ENCODE data around the gene ANKRD11.

The ANKRD11 gene

GRCh38 chr16:89290887-89291286 is 199.5 kb downstream of the ANKRD11 start:
- Histone ChIP-seq H3K4me1 (ENCODE audit: control insufficient read depth in 1 of 2, insufficient read depth in 2 of 2, low read length in 2 of 2) (peaks cover 0 to 20% of the 10 kb centered on the region in 2 donors), H3K36me3 (ENCODE audit: control insufficient read depth in 1 of 2, insufficient read depth in 2 of 2, low read length in 2 of 2) (peaks cover 30 to 38% of the 10 kb centered on the region in 2 donors), H3K9me3 (ENCODE audit: control insufficient read depth in 1 of 2, low read length in 2 of 2) (no peaks in the 10 kb centered on the region), H3K27ac (ENCODE audit: low read length) (no peak overlapping the region), H3K27me3 (ENCODE audit: low read depth, low read length) (no peaks in the 10 kb centered on the region), H3K4me3 (ENCODE audit: low read depth in 1 of 2, low read length in 2 of 2) (no peak overlapping the region)

- no peak overlapping the region for H3K4me3 ChIP-seq (ENCODE audit: low read depth in 1 of 2, low read length in 2 of 2)
- no peak overlapping the region for H3K27ac ChIP-seq (ENCODE audit: low read length)
Measured at GRCh38 chr16:89290472-89290871, 199.9 kb downstream of the ANKRD11 start.

DNA sequence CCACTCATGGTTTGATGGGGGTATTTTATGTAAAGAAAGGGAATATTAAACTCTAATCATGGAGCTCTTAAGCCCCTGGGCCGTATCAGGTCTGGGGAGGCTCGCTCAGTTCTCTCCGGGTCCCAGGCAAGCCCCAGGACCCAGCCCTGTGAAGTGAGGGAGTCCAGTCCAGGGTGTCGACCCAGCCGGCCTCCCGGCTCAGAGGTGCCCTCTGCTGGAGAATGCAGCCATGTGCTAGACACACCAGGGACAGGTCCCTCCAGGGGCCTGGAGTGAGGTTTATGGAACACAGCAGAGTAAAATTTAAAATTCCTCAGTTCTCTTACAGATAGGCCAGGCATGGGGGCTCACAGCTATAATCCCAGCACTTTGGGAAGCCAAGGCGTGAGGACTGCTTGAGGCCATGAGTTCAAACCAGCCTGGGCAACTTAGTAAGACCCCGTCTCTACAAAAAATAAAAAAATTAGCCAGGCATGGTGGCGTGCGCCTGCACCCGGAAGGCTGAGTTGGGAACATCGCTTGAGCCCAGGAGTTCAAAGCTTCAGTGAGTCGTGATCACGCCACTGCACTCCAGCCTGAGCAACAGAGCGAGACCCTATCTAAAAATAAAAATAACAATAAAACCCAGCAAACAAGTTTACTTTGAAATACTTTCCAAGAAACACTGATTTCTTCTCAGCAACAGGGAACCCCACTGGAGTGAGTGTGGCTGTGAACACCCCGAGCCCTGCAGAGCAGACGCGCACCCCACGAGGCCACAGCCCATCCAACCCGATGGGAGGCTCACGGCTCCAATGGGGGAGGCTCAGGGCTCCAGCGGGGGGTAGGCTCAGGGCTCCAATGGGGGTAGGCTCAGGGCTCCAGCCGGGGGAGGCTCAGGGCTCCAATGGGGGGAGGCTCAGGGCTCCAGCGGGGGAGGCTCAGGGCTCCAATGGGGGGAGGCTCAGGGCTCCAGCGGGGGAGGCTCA is 200.6 kb downstream of the ANKRD11 start:
- H3K9me3 ChIP-seq (ENCODE audit: control insufficient read depth in 1 of 2, low read length in 2 of 2): no peaks in the 10 kb centered on the region
- no peak overlapping the region for H3K27ac ChIP-seq (ENCODE audit: low read length)
- H3K36me3 ChIP-seq (ENCODE audit: control insufficient read depth in 1 of 2, insufficient read depth in 2 of 2, low read length in 2 of 2): peaks cover 41 to 49% of the 10 kb centered on the region in 2 donors
- H3K4me3 ChIP-seq (ENCODE audit: low read depth in 1 of 2, low read length in 2 of 2): no peak overlapping the region
- H3K4me1 ChIP-seq (ENCODE audit: control insufficient read depth in 1 of 2, insufficient read depth in 2 of 2, low read length in 2 of 2): peaks cover 0 to 19% of the 10 kb centered on the region in 2 donors
- H3K27me3 ChIP-seq (ENCODE audit: low read depth, low read length): no peaks in the 10 kb centered on the region

More at GRCh38 chr16:89290472-89290871, 199.9 kb downstream of the ANKRD11 start:
- Histone ChIP-seq H3K4me1 (ENCODE audit: control insufficient read depth in 1 of 2, insufficient read depth in 2 of 2, low read length in 2 of 2) (peaks cover 0 to 20% of the 10 kb centered on the region in 2 donors), H3K27me3 (ENCODE audit: low read depth, low read length) (no peaks in the 10 kb centered on the region), H3K36me3 (ENCODE audit: control insufficient read depth in 1 of 2, insufficient read depth in 2 of 2, low read length in 2 of 2) (peaks cover 34 to 42% of the 10 kb centered on the region in 2 donors), H3K9me3 (ENCODE audit: control insufficient read depth in 1 of 2, low read length in 2 of 2) (no peaks in the 10 kb centered on the region)

- no peaks in the 10 kb centered on the region for H3K9me3 ChIP-seq (ENCODE audit: control insufficient read depth in 1 of 2, low read length in 2 of 2)
- H3K27me3 ChIP-seq (ENCODE audit: low read depth, low read length): no peaks in the 10 kb centered on the region
- H3K27ac ChIP-seq (ENCODE audit: low read length): no peak overlapping the region
- H3K4me1 ChIP-seq (ENCODE audit: control insufficient read depth in 1 of 2, insufficient read depth in 2 of 2, low read length in 2 of 2): peaks cover 0 to 12% of the 10 kb centered on the region in 2 donors
- peaks cover 47 to 56% of the 10 kb centered on the region in 2 donors for H3K36me3 ChIP-seq (ENCODE audit: control insufficient read depth in 1 of 2, insufficient read depth in 2 of 2, low read length in 2 of 2)
- H3K4me3 ChIP-seq (ENCODE audit: low read depth in 1 of 2, low read length in 2 of 2): no peak overlapping the region
Measured at GRCh38 chr16:89288966-89289365, 201.4 kb downstream of the ANKRD11 start.

DNA sequence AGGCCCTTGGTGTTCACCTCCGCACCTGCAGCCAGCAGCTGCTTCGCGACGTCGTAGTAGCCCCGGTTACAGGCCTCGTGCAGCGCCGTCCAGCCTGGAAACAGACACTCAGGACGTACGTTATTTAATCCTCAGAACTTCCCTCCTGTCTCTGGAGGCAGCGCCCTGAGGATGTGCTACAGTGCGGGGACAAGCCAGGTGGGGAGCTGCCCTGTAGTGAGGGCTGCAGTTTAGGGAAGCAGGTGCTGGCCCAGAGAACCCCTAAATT is 201.8 kb downstream of the ANKRD11 start:
- no peak overlapping the region for H3K27ac ChIP-seq (ENCODE audit: low read length)
- H3K36me3 ChIP-seq (ENCODE audit: control insufficient read depth in 1 of 2, insufficient read depth in 2 of 2, low read length in 2 of 2): peaks cover 47 to 60% of the 10 kb centered on the region in 2 donors
- H3K4me1 ChIP-seq (ENCODE audit: control insufficient read depth in 1 of 2, insufficient read depth in 2 of 2, low read length in 2 of 2): peaks cover 0 to 7% of the 10 kb centered on the region in 2 donors
- no peak overlapping the region for H3K4me3 ChIP-seq (ENCODE audit: low read depth in 1 of 2, low read length in 2 of 2)
- H3K27me3 ChIP-seq (ENCODE audit: low read depth, low read length): no peaks in the 10 kb centered on the region
- H3K9me3 ChIP-seq (ENCODE audit: control insufficient read depth in 1 of 2, low read length in 2 of 2): no peaks in the 10 kb centered on the region

GRCh38 chr16:89287777-89288576 is 202.4 kb downstream of the ANKRD11 start:
- peaks cover 0 to 2% of the 10 kb centered on the region in 2 donors for H3K4me1 ChIP-seq (ENCODE audit: control insufficient read depth in 1 of 2, insufficient read depth in 2 of 2, low read length in 2 of 2)
- H3K27ac ChIP-seq (ENCODE audit: low read length): no peak overlapping the region
- H3K4me3 ChIP-seq (ENCODE audit: low read depth in 1 of 2, low read length in 2 of 2): no peak overlapping the region
- peaks cover 50 to 64% of the 10 kb centered on the region in 2 donors for H3K36me3 ChIP-seq (ENCODE audit: control insufficient read depth in 1 of 2, insufficient read depth in 2 of 2, low read length in 2 of 2)
- H3K27me3 ChIP-seq (ENCODE audit: low read depth, low read length): no peaks in the 10 kb centered on the region
- H3K9me3 ChIP-seq (ENCODE audit: control insufficient read depth in 1 of 2, low read length in 2 of 2): no peaks in the 10 kb centered on the region

- H3K4me1 ChIP-seq (ENCODE audit: control insufficient read depth in 1 of 2, insufficient read depth in 2 of 2, low read length in 2 of 2): no peaks in the 10 kb centered on the region
- H3K9me3 ChIP-seq (ENCODE audit: control insufficient read depth in 1 of 2, low read length in 2 of 2): no peaks in the 10 kb centered on the region
- no peak overlapping the region for H3K4me3 ChIP-seq (ENCODE audit: low read depth in 1 of 2, low read length in 2 of 2)
- no peaks in the 10 kb centered on the region for H3K27me3 ChIP-seq (ENCODE audit: low read depth, low read length)
- H3K36me3 ChIP-seq (ENCODE audit: control insufficient read depth in 1 of 2, insufficient read depth in 2 of 2, low read length in 2 of 2): peaks cover 50 to 81% of the 10 kb centered on the region in 2 donors
- H3K27ac ChIP-seq (ENCODE audit: low read length): no peak overlapping the region
Measured at GRCh38 chr16:89286096-89286495, 204.3 kb downstream of the ANKRD11 start.

DNA sequence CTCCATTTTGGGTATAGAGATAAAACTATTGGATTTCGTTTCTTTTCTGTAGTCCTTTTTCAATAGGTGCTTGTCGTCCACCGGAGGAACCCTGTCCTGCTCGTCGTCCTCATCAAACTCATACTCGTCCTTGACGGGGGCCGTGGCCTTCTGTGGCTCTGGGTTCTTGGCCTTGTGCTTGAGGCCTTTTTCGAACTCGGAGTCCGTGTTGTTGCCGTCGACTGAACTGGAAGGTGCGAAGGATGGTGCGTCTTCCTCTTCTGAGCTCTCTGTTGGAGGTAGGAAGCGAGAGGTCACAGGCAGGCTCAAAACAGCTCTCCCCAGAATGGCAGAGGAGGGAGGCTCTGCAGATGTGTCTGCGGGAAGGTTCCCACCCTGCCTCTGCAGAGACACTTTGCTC is 205.0 kb downstream of the ANKRD11 start:
- no peaks in the 10 kb centered on the region for H3K27me3 ChIP-seq (ENCODE audit: low read depth, low read length)
- no peaks in the 10 kb centered on the region for H3K4me1 ChIP-seq (ENCODE audit: control insufficient read depth in 1 of 2, insufficient read depth in 2 of 2, low read length in 2 of 2)
- peaks cover 50 to 83% of the 10 kb centered on the region in 2 donors for H3K36me3 ChIP-seq (ENCODE audit: control insufficient read depth in 1 of 2, insufficient read depth in 2 of 2, low read length in 2 of 2)
- H3K27ac ChIP-seq (ENCODE audit: low read length): no peak overlapping the region
- no peaks in the 10 kb centered on the region for H3K9me3 ChIP-seq (ENCODE audit: control insufficient read depth in 1 of 2, low read length in 2 of 2)
- H3K4me3 ChIP-seq (ENCODE audit: low read depth in 1 of 2, low read length in 2 of 2): no peak overlapping the region

DNA sequence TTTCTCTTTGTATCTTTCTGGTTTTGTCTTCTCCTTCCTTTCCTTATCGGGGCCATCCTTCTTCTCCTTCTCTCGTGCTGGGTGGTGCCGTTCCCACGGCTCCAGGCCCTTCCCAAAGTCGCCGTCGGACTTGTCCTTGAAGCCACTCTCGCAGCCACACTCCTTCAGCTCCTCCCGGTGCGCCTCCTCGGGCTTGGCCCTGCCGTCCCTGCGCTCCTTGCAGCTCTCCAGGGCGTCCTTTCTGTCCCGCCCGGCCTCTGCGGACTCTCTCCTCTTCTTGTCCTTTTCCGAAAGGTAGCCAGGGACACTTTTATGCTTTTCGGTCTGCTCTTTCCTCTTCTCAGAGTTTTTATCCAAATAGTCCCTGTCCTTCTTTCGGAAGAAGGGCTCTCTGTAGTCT is 206.9 kb downstream of the ANKRD11 start:
- Histone ChIP-seq H3K27ac (ENCODE audit: low read length) (no peak overlapping the region), H3K27me3 (ENCODE audit: low read depth, low read length) (no peaks in the 10 kb centered on the region), H3K4me1 (ENCODE audit: control insufficient read depth in 1 of 2, insufficient read depth in 2 of 2, low read length in 2 of 2) (no peaks in the 10 kb centered on the region), H3K9me3 (ENCODE audit: control insufficient read depth in 1 of 2, low read length in 2 of 2) (no peaks in the 10 kb centered on the region), H3K36me3 (ENCODE audit: control insufficient read depth in 1 of 2, insufficient read depth in 2 of 2, low read length in 2 of 2) (peaks cover 44 to 89% of the 10 kb centered on the region in 2 donors), H3K4me3 (ENCODE audit: low read depth in 1 of 2, low read length in 2 of 2) (no peak overlapping the region)

DNA sequence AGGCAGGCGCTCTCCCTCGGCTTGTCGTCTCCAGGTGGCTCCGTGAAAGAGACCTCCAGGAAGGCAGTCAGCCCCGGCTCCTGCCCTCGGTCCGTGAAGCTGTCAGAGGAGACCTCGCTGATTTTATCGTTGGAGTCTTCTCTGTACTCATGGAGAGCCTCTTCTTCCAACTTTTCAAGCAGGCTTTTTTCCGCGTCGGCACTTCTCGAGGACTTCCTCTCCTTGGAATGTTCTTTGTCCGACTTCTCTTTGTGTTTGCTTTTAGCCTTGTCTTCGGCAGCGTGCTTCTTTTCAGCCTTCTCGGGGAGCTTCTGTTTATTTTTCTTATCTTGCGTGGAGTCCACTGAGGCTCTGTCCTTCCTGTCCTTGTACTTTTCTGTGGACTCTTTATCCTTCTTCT is 207.8 kb downstream of the ANKRD11 start:
- H3K36me3 ChIP-seq (ENCODE audit: control insufficient read depth in 1 of 2, insufficient read depth in 2 of 2, low read length in 2 of 2): peaks cover 41 to 89% of the 10 kb centered on the region in 2 donors
- H3K4me3 ChIP-seq (ENCODE audit: low read depth in 1 of 2, low read length in 2 of 2): no peak overlapping the region
- no peaks in the 10 kb centered on the region for H3K27me3 ChIP-seq (ENCODE audit: low read depth, low read length)
- H3K27ac ChIP-seq (ENCODE audit: low read length): no peak overlapping the region
- no peaks in the 10 kb centered on the region for H3K4me1 ChIP-seq (ENCODE audit: control insufficient read depth in 1 of 2, insufficient read depth in 2 of 2, low read length in 2 of 2)
- no peaks in the 10 kb centered on the region for H3K9me3 ChIP-seq (ENCODE audit: control insufficient read depth in 1 of 2, low read length in 2 of 2)

GRCh38 chr16:89281829-89282228 is 208.5 kb downstream of the ANKRD11 start:
- Histone ChIP-seq H3K27me3 (ENCODE audit: low read depth, low read length) (no peaks in the 10 kb centered on the region), H3K4me1 (ENCODE audit: control insufficient read depth in 1 of 2, insufficient read depth in 2 of 2, low read length in 2 of 2) (no peaks in the 10 kb centered on the region), H3K9me3 (ENCODE audit: control insufficient read depth in 1 of 2, low read length in 2 of 2) (no peaks in the 10 kb centered on the region), H3K36me3 (ENCODE audit: control insufficient read depth in 1 of 2, insufficient read depth in 2 of 2, low read length in 2 of 2) (peaks cover 35 to 88% of the 10 kb centered on the region in 2 donors), H3K27ac (ENCODE audit: low read length) (no peak overlapping the region), H3K4me3 (ENCODE audit: low read depth in 1 of 2, low read length in 2 of 2) (no peak overlapping the region)

Data from muscle layer of duodenum (tissue), 2 donors.